ENCODE data around the gene PTPRO. TPM values are rescaled to one million over a fixed set of nuclear protein-coding genes. Genes with fewer than 3 reads are reported as not detected.

Gene PTPRO
- polyA plus RNA-seq, 1 of the 3 experiments (the other 2 are of a cell fraction), result 1.4 TPM

DNA sequence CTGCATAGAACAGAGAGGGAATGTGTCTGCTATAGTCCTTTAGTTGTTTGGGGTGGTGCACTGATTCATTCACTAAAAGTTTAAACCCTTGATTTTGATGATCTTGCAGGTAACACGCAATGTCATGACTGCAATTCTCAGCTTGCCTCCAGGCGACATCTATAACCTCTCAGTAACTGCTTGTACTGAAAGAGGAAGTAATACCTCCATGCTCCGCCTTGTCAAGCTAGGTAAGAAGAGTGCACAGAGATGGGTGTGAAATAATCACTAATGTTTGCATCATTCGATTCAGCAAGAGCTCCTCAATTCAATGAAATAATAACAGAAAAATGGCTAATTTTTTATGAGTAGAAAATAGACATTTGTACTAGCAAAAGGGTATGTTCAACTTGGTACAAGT, 203.7 kb downstream of the PTPRO start:
- ChIA-PET CTCF (interaction anchor here (0.6 to 3.8 kb wide), 5 partner anchors 249 to 305 kb away, joined by 3 to 32 read pairs (median 6); partner anchors contain the start of gene RERG), POLR2A (no interaction called here)
- Histone ChIP-seq H3K4me2 (no peak overlapping the region), H3K27ac (ENCODE audit: low read depth in 2 of 2, low read length in 1 of 2) (no peak overlapping the region), H3K9ac (no peak overlapping the region), H3K27me3 (ENCODE audit: insufficient read depth) (no peaks in the 10 kb centered on the region), H3K4me1 (ENCODE audit: control insufficient read depth in 1 of 2, insufficient read depth in 2 of 2, low read depth in 1 of 2, low read length in 1 of 2) (no peaks in the 10 kb centered on the region), H3K4me3 (ENCODE audit: low read depth in 2 of 2, low read length in 1 of 2) (no peak overlapping the region), H3K9me3 (0 out of 2 replicates have a peak, but pooled peaks cover 5% of the 10 kb centered on the region), H3K9me2 (no peaks in the 10 kb centered on the region), H3K36me3 (replicated peaks in 1 of 2; ENCODE audit: control insufficient read depth in 1 of 2, insufficient read depth in 2 of 2, low read length in 1 of 2) (no peaks in the 10 kb centered on the region), H4K20me1 (ENCODE audit: insufficient read depth) (no peaks in the 10 kb centered on the region), H3K79me2 (ENCODE audit: insufficient read depth) (no peaks in the 10 kb centered on the region), H3F3A (replicated peaks; ENCODE audit: insufficient read depth) (peaks cover 5% of the 10 kb centered on the region), H2AFZ (ENCODE audit: low read depth) (no peak overlapping the region)
- no peak for DNase-seq
- TF ChIP-seq NFIC (IDR thresholded peaks at IDR 0.05; ENCODE audit: borderline replicate concordance) (no peak), EP300 (IDR thresholded peaks at IDR 0.05; ENCODE audit: borderline replicate concordance in 1 of 2, low read depth in 1 of 2, low read length in 1 of 2) (no peak), ELF1 (IDR thresholded peaks at IDR 0.05) (no peak), RAD21 (IDR thresholded peaks at IDR 0.05; ENCODE audit: low read length) (no peak), RXRA (IDR thresholded peaks at IDR 0.05; ENCODE audit: borderline replicate concordance, low read depth) (no peak), EZH2phosphoT487 (IDR thresholded peaks at IDR 0.05; ENCODE audit: borderline replicate concordance, low read depth) (no peak), RFX5 (IDR thresholded peaks at IDR 0.05; ENCODE audit: low read length) (no peak), CHD2 (IDR thresholded peaks at IDR 0.05; ENCODE audit: low read length, partially characterized antibody) (no peak), FOSL2 (IDR thresholded peaks at IDR 0.05; ENCODE audit: borderline replicate concordance, low read depth) (no peak)
- TF ChIP-seq, protein P1, sequence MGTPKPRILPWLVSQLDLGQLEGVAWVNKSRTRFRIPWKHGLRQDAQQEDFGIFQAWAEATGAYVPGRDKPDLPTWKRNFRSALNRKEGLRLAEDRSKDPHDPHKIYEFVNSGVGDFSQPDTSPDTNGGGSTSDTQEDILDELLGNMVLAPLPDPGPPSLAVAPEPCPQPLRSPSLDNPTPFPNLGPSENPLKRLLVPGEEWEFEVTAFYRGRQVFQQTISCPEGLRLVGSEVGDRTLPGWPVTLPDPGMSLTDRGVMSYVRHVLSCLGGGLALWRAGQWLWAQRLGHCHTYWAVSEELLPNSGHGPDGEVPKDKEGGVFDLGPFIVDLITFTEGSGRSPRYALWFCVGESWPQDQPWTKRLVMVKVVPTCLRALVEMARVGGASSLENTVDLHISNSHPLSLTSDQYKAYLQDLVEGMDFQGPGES (IDR thresholded peaks at IDR 0.05; ENCODE audit: low read depth, low read length), result no peak
- TF ChIP-seq, protein P2, sequence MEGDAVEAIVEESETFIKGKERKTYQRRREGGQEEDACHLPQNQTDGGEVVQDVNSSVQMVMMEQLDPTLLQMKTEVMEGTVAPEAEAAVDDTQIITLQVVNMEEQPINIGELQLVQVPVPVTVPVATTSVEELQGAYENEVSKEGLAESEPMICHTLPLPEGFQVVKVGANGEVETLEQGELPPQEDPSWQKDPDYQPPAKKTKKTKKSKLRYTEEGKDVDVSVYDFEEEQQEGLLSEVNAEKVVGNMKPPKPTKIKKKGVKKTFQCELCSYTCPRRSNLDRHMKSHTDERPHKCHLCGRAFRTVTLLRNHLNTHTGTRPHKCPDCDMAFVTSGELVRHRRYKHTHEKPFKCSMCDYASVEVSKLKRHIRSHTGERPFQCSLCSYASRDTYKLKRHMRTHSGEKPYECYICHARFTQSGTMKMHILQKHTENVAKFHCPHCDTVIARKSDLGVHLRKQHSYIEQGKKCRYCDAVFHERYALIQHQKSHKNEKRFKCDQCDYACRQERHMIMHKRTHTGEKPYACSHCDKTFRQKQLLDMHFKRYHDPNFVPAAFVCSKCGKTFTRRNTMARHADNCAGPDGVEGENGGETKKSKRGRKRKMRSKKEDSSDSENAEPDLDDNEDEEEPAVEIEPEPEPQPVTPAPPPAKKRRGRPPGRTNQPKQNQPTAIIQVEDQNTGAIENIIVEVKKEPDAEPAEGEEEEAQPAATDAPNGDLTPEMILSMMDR (IDR thresholded peaks at IDR 0.05), result no peak
- WGBS (ENCODE audit: low lambda C conversion rate), result 60% methylated on average over 4 of the region's 4 CpGs

DNA sequence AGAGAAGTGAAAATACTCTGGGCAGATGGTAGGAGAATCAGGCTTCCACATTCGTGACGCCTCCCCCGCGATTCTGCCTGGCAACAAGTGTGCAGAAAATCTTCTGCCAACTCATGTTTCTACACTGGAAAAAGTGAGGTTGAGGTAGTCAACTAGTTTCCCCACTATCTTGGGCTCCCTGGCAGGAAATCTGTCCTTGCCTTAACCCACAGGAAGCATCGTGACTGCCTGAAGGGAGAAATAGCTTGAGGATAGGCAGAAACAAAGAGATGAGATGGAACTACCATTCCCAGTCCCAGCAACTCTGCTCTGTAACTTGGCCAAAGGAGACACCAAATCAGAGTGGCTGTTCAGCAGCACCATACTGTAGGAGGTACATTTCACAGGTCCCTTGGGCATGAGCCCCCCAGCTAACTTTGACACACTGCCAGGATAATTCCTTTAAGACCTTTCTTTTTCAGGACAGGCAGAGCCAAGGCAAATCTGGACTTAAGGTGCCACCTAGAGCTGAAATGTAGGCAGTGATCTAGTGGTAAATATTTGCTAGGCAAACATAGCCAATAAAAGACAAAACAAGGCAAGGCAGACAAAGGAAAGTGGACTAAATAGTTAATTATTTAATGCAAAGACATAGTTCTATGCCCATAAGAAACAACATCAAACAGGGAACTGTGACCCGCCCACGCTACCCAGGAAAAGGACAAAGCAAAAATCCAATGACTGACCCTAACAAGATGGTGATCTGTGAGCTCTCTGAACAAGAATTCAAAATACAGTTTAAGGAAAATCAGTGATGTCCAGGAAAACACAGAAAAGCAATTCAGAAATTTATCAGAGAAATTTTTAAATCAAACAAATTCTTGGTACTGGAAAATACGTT, 205.1 kb downstream of the PTPRO start:
- no peaks in the 10 kb centered on the region for H3K79me2 ChIP-seq (ENCODE audit: insufficient read depth)
- no peaks in the 10 kb centered on the region for H3K36me3 ChIP-seq (replicated peaks in 1 of 2; ENCODE audit: control insufficient read depth in 1 of 2, insufficient read depth in 2 of 2, low read length in 1 of 2)
- no peaks in the 10 kb centered on the region for H3K9me2 ChIP-seq
- H3K4me3 ChIP-seq (ENCODE audit: low read depth in 2 of 2, low read length in 1 of 2), result no peak overlapping the region
- POLR2A ChIA-PET, result no interaction called here
- no peak overlapping the region for H3K27ac ChIP-seq (ENCODE audit: low read depth in 2 of 2, low read length in 1 of 2)
- WGBS (ENCODE audit: low lambda C conversion rate), result 72% methylated on average over 8 of the region's 8 CpGs
- no peaks in the 10 kb centered on the region for H3K27me3 ChIP-seq (ENCODE audit: insufficient read depth)
- peaks cover 7% of the 10 kb centered on the region for H3F3A ChIP-seq (replicated peaks; ENCODE audit: insufficient read depth)
- TF ChIP-seq CHD2 (IDR thresholded peaks at IDR 0.05; ENCODE audit: low read length, partially characterized antibody), result no peak
- no peak for TF ChIP-seq JUND (IDR thresholded peaks at IDR 0.05)
- TF ChIP-seq, protein P2 (IDR thresholded peaks at IDR 0.05), result peak; percentile 19; the same call in 1 of the 2 replicates
- no peak for TF ChIP-seq EZH2phosphoT487 (IDR thresholded peaks at IDR 0.05; ENCODE audit: borderline replicate concordance, low read depth)
- TF ChIP-seq, protein P3, sequence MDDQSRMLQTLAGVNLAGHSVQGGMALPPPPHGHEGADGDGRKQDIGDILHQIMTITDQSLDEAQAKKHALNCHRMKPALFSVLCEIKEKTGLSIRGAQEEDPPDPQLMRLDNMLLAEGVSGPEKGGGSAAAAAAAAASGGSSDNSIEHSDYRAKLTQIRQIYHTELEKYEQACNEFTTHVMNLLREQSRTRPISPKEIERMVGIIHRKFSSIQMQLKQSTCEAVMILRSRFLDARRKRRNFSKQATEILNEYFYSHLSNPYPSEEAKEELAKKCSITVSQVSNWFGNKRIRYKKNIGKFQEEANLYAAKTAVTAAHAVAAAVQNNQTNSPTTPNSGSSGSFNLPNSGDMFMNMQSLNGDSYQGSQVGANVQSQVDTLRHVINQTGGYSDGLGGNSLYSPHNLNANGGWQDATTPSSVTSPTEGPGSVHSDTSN (IDR thresholded peaks at IDR 0.05), result no peak
- TF ChIP-seq RFX5 (IDR thresholded peaks at IDR 0.05; ENCODE audit: low read length), result no peak
- TF ChIP-seq RCOR1 (IDR thresholded peaks at IDR 0.05; ENCODE audit: low read length), result no peak
- peak; percentile 32 for TF ChIP-seq RAD21 (IDR thresholded peaks at IDR 0.05; ENCODE audit: low read length)
- no peaks in the 10 kb centered on the region; a peak in 1 of 4 replicates for H3K4me1 ChIP-seq (ENCODE audit: control insufficient read depth in 1 of 2, insufficient read depth in 2 of 2, low read depth in 1 of 2, low read length in 1 of 2)
- H3K4me2 ChIP-seq, result no peak overlapping the region
- H3K9ac ChIP-seq, result no peak overlapping the region
- 0 out of 2 replicates have a peak, but pooled peaks cover 5% of the 10 kb centered on the region for H3K9me3 ChIP-seq
- CTCF ChIA-PET, result interaction anchor here (2.6 to 3.8 kb wide), 2 partner anchors 250 to 306 kb away, joined by 13 to 32 read pairs; partner anchors contain the start of gene RERG
- no peak for DNase-seq
- H4K20me1 ChIP-seq (ENCODE audit: insufficient read depth), result no peaks in the 10 kb centered on the region
- no peak overlapping the region for H2AFZ ChIP-seq (ENCODE audit: low read depth)

Data from SK-N-SH (cell line).